ENCODE results near the gene MT1F.
"Not testable (repeated sequence)": the region's sequence is repeated elsewhere in the genome, so short reads cannot be mapped to it uniquely, and the experiment has no call there.

- not testable (repeated sequence) for TF ChIP-seq POLR2AphosphoS5 (IDR thresholded peaks at IDR 0.05; ENCODE audit: low read depth, low read length); POLR2A (IDR thresholded peaks at IDR 0.05; ENCODE audit: low read depth, low read length); SPI1 (IDR thresholded peaks at IDR 0.05; ENCODE audit: low read depth, low read length); TAF1 (IDR thresholded peaks at IDR 0.05; ENCODE audit: low read depth, low read length); PAX5 (IDR thresholded peaks at IDR 0.05; ENCODE audit: insufficient read depth, low read length, severe bottlenecking); POU2F2 (IDR thresholded peaks at IDR 0.05; ENCODE audit: low read depth, low read length)
Measured at GRCh38 chr16:56671691-56672090, 13.9 kb downstream of the MT1F start.

Data from GM12891 (cell line).